ENCODE measurements around the gene SENP3. TPM values are rescaled to one million over a fixed set of nuclear protein-coding genes. Genes with fewer than 3 reads are reported as not detected.
A peak's percentile ranks its signal among the peaks of the same experiment; 100 is the strongest.

The SENP3 gene
- total and polyA plus RNA-seq, 2 experiments from 2014 or later, result 35.4 to 61.1 TPM

DNA sequence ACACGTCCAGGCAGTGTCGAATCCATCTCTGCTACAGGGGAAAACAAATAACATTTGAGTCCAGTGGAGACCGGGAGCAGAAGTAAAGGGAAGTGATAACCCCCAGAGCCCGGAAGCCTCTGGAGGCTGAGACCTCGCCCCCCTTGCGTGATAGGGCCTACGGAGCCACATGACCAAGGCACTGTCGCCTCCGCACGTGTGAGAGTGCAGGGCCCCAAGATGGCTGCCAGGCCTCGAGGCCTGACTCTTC is 10.5 kb downstream of the SENP3 start:
- H3K4me3 ChIP-seq, result peak overlapping the region; percentile 14
- peak overlapping the region; percentile 92 for H3K27ac ChIP-seq
- H2AFZ ChIP-seq, result peak overlapping the region; percentile 18
- no peak for DNase-seq (ENCODE audit: low spot score)
- no peaks in the 10 kb centered on the region for H3K27me3 ChIP-seq
- H3K9me2 ChIP-seq (replicated peaks; ENCODE audit: insufficient read depth), result no peaks in the 10 kb centered on the region
- WGBS (ENCODE audit: low lambda C conversion rate, missing lambda C conversion rate), result 0% methylated on average over 11 of the region's 11 CpGs
- H3K9me3 ChIP-seq (ENCODE audit: low read depth), result no peaks in the 10 kb centered on the region
- H3K36me3 ChIP-seq (replicated peaks; ENCODE audit: insufficient read depth, low read depth), result peaks cover 3% of the 10 kb centered on the region
- TF ChIP-seq EZH2phosphoT487 (IDR thresholded peaks at IDR 0.05; ENCODE audit: low read depth, severe bottlenecking, unreplicated experiment), result no peak
- TF ChIP-seq, protein P1, sequence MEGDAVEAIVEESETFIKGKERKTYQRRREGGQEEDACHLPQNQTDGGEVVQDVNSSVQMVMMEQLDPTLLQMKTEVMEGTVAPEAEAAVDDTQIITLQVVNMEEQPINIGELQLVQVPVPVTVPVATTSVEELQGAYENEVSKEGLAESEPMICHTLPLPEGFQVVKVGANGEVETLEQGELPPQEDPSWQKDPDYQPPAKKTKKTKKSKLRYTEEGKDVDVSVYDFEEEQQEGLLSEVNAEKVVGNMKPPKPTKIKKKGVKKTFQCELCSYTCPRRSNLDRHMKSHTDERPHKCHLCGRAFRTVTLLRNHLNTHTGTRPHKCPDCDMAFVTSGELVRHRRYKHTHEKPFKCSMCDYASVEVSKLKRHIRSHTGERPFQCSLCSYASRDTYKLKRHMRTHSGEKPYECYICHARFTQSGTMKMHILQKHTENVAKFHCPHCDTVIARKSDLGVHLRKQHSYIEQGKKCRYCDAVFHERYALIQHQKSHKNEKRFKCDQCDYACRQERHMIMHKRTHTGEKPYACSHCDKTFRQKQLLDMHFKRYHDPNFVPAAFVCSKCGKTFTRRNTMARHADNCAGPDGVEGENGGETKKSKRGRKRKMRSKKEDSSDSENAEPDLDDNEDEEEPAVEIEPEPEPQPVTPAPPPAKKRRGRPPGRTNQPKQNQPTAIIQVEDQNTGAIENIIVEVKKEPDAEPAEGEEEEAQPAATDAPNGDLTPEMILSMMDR (IDR thresholded peaks at IDR 0.05; ENCODE audit: poor library complexity), result no peak
- no peak for TF ChIP-seq EZH2 (IDR thresholded peaks at IDR 0.05; ENCODE audit: borderline replicate concordance)
- peak overlapping the region; percentile 81 for H3K4me2 ChIP-seq
- peaks cover 55% of the 10 kb centered on the region for H3K79me2 ChIP-seq
- peaks cover 26% of the 10 kb centered on the region for H3K4me1 ChIP-seq (ENCODE audit: insufficient read depth)
- peaks cover 39% of the 10 kb centered on the region for H4K20me1 ChIP-seq (ENCODE audit: insufficient read depth, poor library complexity, severe bottlenecking)

DNA sequence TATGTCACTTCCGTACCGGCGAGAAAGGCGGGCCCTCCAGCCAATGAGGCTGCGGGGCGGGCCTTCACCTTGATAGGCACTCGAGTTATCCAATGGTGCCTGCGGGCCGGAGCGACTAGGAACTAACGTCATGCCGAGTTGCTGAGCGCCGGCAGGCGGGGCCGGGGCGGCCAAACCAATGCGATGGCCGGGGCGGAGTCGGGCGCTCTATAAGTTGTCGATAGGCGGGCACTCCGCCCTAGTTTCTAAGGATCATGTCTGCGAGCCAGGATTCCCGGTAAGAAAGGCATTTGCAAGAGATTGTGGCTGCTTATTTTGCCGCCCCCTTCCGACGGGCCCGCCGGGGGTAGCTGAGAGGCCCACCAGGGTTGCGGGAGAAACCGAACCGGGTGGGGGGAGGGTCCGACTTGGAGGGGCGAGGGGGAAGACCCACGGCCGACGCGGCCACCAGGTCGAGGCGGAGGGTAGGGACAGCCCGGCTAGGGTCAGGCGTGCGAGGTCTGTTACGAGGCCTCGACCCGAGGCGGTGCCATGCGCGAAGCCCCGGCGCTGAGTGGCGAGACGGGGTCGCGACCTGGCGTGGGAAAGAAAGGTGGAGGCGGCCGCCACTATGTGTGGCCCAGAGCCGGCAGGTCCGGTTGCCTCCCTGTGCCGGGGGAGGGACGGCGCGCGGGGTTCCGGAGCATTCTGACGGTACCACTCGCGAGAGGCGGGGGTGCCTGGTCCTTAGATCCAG is 11.0 kb downstream of the SENP3 start:
- H4K20me1 ChIP-seq (ENCODE audit: insufficient read depth, poor library complexity, severe bottlenecking), result peaks cover 44% of the 10 kb centered on the region
- no peaks in the 10 kb centered on the region for H3K9me2 ChIP-seq (replicated peaks; ENCODE audit: insufficient read depth)
- H3K27me3 ChIP-seq, result no peaks in the 10 kb centered on the region
- WGBS (ENCODE audit: low lambda C conversion rate, missing lambda C conversion rate), result under 1% methylated on average over 53 of the region's 73 CpGs
- DNase-seq (ENCODE audit: low spot score), result peak; percentile 99
- H3K4me3 ChIP-seq, result peak overlapping the region; percentile 68
- peak overlapping the region; percentile 93 for H3K4me2 ChIP-seq
- H2AFZ ChIP-seq, result no peak overlapping the region
- TF ChIP-seq, protein P1 (IDR thresholded peaks at IDR 0.05; ENCODE audit: poor library complexity), result no peak
- no peak for TF ChIP-seq EZH2 (IDR thresholded peaks at IDR 0.05; ENCODE audit: borderline replicate concordance)
- no peak for TF ChIP-seq EZH2phosphoT487 (IDR thresholded peaks at IDR 0.05; ENCODE audit: low read depth, severe bottlenecking, unreplicated experiment)
- peaks cover 3% of the 10 kb centered on the region for H3K36me3 ChIP-seq (replicated peaks; ENCODE audit: insufficient read depth, low read depth)
- H3K27ac ChIP-seq, result peak overlapping the region; percentile 91
- H3K79me2 ChIP-seq, result peaks cover 60% of the 10 kb centered on the region
- H3K9me3 ChIP-seq (ENCODE audit: low read depth), result no peaks in the 10 kb centered on the region
- H3K4me1 ChIP-seq (ENCODE audit: insufficient read depth), result peaks cover 26% of the 10 kb centered on the region

DNA sequence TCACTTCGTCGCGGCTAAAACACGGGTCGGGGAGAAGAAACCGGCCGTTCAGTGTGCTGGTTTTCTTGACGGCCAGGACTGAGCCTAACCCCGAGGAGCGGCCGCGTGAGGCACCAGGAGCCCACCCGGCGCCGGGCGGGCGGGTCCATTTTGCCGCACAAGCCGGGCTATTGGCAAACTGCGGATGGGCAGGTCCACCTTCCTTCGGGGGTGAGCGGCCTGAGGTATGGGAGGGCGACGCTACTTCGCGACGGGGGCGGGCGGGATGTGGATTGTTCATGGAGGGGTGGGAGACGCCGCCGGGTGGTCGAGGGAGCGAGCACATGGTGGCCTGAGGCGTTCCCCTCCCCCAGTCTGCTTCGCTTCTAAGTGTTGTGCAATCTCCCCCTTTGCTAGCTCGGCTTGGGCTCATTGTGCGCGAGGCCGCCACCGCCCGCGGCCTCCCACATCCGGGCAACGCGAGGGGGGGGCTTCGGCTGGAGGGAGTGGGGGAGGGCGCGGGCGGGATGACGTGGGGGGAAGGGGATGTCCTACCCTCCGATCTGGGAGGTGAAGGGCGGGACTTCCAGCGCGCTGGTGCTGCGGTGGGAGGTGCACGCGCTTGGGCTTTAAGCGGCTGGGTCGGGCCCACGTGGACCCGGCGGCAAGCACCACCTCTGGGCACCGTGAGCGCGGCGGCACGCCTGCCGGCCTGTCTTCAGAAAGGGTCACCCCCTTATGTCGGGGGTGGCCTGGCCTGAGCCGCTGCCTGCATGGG is 11.8 kb downstream of the SENP3 start:
- Histone ChIP-seq H2AFZ (no peak overlapping the region), H3K79me2 (peaks cover 60% of the 10 kb centered on the region), H3K27ac (peak overlapping the region; percentile 91), H3K9me3 (ENCODE audit: low read depth) (no peaks in the 10 kb centered on the region), H3K27me3 (no peaks in the 10 kb centered on the region), H3K9me2 (replicated peaks; ENCODE audit: insufficient read depth) (no peaks in the 10 kb centered on the region), H3K36me3 (replicated peaks; ENCODE audit: insufficient read depth, low read depth) (peaks cover 3% of the 10 kb centered on the region), H3K4me1 (ENCODE audit: insufficient read depth) (peaks cover 27% of the 10 kb centered on the region), H3K4me3 (peak overlapping the region; percentile 68), H3K4me2 (peak overlapping the region; percentile 93), H4K20me1 (ENCODE audit: insufficient read depth, poor library complexity, severe bottlenecking) (peaks cover 49% of the 10 kb centered on the region)
- no peak for TF ChIP-seq EZH2 (IDR thresholded peaks at IDR 0.05; ENCODE audit: borderline replicate concordance)
- no peak for TF ChIP-seq EZH2phosphoT487 (IDR thresholded peaks at IDR 0.05; ENCODE audit: low read depth, severe bottlenecking, unreplicated experiment)
- TF ChIP-seq, protein P1 (IDR thresholded peaks at IDR 0.05; ENCODE audit: poor library complexity), result no peak
- under 1% methylated on average over 46 of the region's 71 CpGs for WGBS (ENCODE audit: low lambda C conversion rate, missing lambda C conversion rate)
- DNase-seq (ENCODE audit: low spot score), result peak; percentile 94
